HepG2 (cell line): ENCODE measurements around the gene FUT6. TPM values are rescaled to one million over a fixed set of nuclear protein-coding genes. Genes with fewer than 3 reads are reported as not detected.

Experiments
- CC2D1A ChIP-seq: sonication (generic); formaldehyde crosslinking; IDR thresholded peaks from 2 replicates; pipeline ENCODE4 v1.8.1; 2023; ENCODE audit warnings: mild to moderate bottlenecking, missing genetic modification reagents
- CEBPB ChIP-seq: IDR thresholded peaks from 2 replicates; pipeline ENCODE4 v1.6.1; 2011; ENCODE audit warnings: low read depth, low read length, improper control_type of control experiment, borderline replicate concordance
- CERS6 ChIP-seq: sonication (generic); formaldehyde crosslinking; IDR thresholded peaks from 2 replicates; pipeline ENCODE4 v1.5.0; 2020; ENCODE audit warnings: missing genetic modification reagents
- E2F5 ChIP-seq: sonication (generic); formaldehyde crosslinking; conservative IDR thresholded peaks from 2 replicates; pipeline ENCODE4 v1.4.0; 2020; ENCODE audit warnings: missing genetic modification reagents
- FOXP4 ChIP-seq: sonication (generic); formaldehyde crosslinking; IDR thresholded peaks from 2 replicates; pipeline ENCODE4 v1.4.0; 2020; ENCODE audit warnings: missing genetic modification reagents
- HOXA3 ChIP-seq: sonication (generic); formaldehyde crosslinking; IDR thresholded peaks from 2 replicates; pipeline ENCODE4 v1.5.0; 2020; ENCODE audit warnings: missing genetic modification reagents
- KLF16 ChIP-seq, 2 experiments: sonication (generic) in 1 of 2; formaldehyde crosslinking in 1 of 2; IDR thresholded peaks; 2 replicates each; pipeline versions ENCODE4 v1.6.1 to v1.8.0; 2016 to 2023; ENCODE audit warnings: missing genetic modification reagents in 2 of 2, missing compliant biosample characterization in 1 of 2
- MYNN ChIP-seq: sonication (generic); formaldehyde crosslinking; IDR thresholded peaks from 2 replicates; pipeline ENCODE4 v1.4.0; 2020; ENCODE audit warnings: mild to moderate bottlenecking, low read depth, missing genetic modification reagents
- NCOA5 ChIP-seq: sonication (generic); formaldehyde crosslinking; IDR thresholded peaks from 2 replicates; pipeline ENCODE4 v1.4.0; 2020; ENCODE audit warnings: missing genetic modification reagents
- REL ChIP-seq: sonication (generic); formaldehyde crosslinking; conservative IDR thresholded peaks from 2 replicates; pipeline ENCODE4 v1.8.0; 2022; ENCODE audit warnings: mild to moderate bottlenecking, missing genetic modification reagents, moderate library complexity
- SOX5 ChIP-seq: IDR thresholded peaks from 2 replicates; pipeline ENCODE4 v1.6.1; 2016; ENCODE audit warnings: borderline replicate concordance
- TAF1 ChIP-seq: sonication (generic); formaldehyde crosslinking; IDR thresholded peaks from 2 replicates; pipeline ENCODE4 v1.4.0; 2020; ENCODE audit warnings: missing genetic modification reagents
- TCF7L2 ChIP-seq: IDR thresholded peaks from 2 replicates; pipeline ENCODE4 v1.6.1; 2011; ENCODE audit warnings: mild to moderate bottlenecking, low read depth, low read length, moderate library complexity
- THAP7 ChIP-seq: sonication (generic); formaldehyde crosslinking; IDR thresholded peaks from 2 replicates; pipeline ENCODE4 v1.8.1; 2023; ENCODE audit warnings: mild to moderate bottlenecking, missing genetic modification reagents
- UBTF ChIP-seq: sonication (generic); formaldehyde crosslinking; IDR thresholded peaks from 2 replicates; pipeline ENCODE4 v1.4.0; 2020; ENCODE audit warnings: mild to moderate bottlenecking, missing genetic modification reagents
- ZMYM2 ChIP-seq: sonication (generic); formaldehyde crosslinking; IDR thresholded peaks from 2 replicates; pipeline ENCODE4 v1.8.0; 2022; ENCODE audit warnings: mild to moderate bottlenecking, missing genetic modification reagents
- ZNF225 ChIP-seq: sonication (generic); formaldehyde crosslinking; IDR thresholded peaks from 2 replicates; pipeline ENCODE4 v1.4.0; 2020; ENCODE audit warnings: mild to moderate bottlenecking, missing genetic modification reagents
- ZNF589 ChIP-seq: sonication (generic); formaldehyde crosslinking; conservative IDR thresholded peaks from 2 replicates; pipeline ENCODE4 v1.8.0; 2022; ENCODE audit warnings: mild to moderate bottlenecking, moderate library complexity, missing genetic modification reagents
- ZNF75D ChIP-seq: sonication (generic); formaldehyde crosslinking; IDR thresholded peaks from 2 replicates; pipeline ENCODE4 v1.8.1; 2023; ENCODE audit warnings: missing genetic modification reagents, mild to moderate bottlenecking, borderline replicate concordance
- ZSCAN9 ChIP-seq: IDR thresholded peaks from 2 replicates; pipeline ENCODE4 v1.6.1; 2016; ENCODE audit warnings: borderline replicate concordance
- polyA plus RNA-seq, 8 experiments: library from polyadenylated mRNA; depleted of rRNA in 3 of 8; stranded (reverse) in 7 of 8; unstranded in 1 of 8; fragments of >200 nt; fragmentation: Illumina TruSeq in 4 of 8; extraction: Trizol in 4 of 8; gene quantifications; 2 replicates each; pipeline versions ENCODE4 v1.2.1 to v1.2.3, GENCODE V29; 2011 to 2016; ENCODE audit warnings: low read depth in 4 of 8, missing spikeins in 1 of 8, mixed read lengths in 1 of 8; ENCODE audit not compliant: insufficient read depth in 1 of 8
- total RNA-seq, 5 experiments: library from RNA; depleted of rRNA; stranded (reverse); fragments of >200 nt; fragmentation: Illumina TruSeq; extraction: Trizol; gene quantifications; 2 replicates each; pipeline ENCODE4 v1.2.3, GENCODE V29; 2016; ENCODE audit warnings: low read depth in 1 of 5
- TF ChIP-seq, protein P1 (sequence below): sonication (generic); formaldehyde crosslinking; IDR thresholded peaks from 2 replicates; pipeline ENCODE4 v1.4.0; 2020; ENCODE audit warnings: mild to moderate bottlenecking, missing genetic modification reagents
- TF ChIP-seq, protein P2 (sequence below): sonication (generic); IDR thresholded peaks from 2 replicates; pipeline ENCODE4 v1.6.1; 2016; ENCODE audit warnings: low read depth, borderline replicate concordance

The FUT6 gene
- total and polyA plus RNA-seq, 2 of the 13 experiments (the other 11 are each of a cell fraction or from before 2014, with no cell fraction given): 8.2 to 27.7 TPM

- TF ChIP-seq ZSCAN9 (CRISPR knock-in tag) (0 out of 2 replicates have a peak, but pooled peaks have one; percentile 34), KLF16 (CRISPR knock-in tag; IDR thresholded peaks at IDR 0.05) (peak in 1 of 2 experiments; percentile 79; a peak in 2 of 4 replicates), CERS6 (CRISPR knock-in tag) (no peak), SOX5 (CRISPR knock-in tag) (peak; percentile 81; the same call in 1 of the 2 replicates), NCOA5 (CRISPR knock-in tag) (no peak), ZNF75D (no peak), ZNF225 (CRISPR knock-in tag) (no peak), REL (no peak), HOXA3 (CRISPR knock-in tag) (peak; percentile 89), TAF1 (CRISPR knock-in tag) (no peak), UBTF (CRISPR knock-in tag) (peak; percentile 47; the same call in 1 of the 2 replicates), ZMYM2 (CRISPR knock-in tag) (peak; percentile 50; the same call in 1 of the 2 replicates), CC2D1A (CRISPR knock-in tag) (no peak), TCF7L2 (no peak), CEBPB (no peak), ZNF589 (no peak), THAP7 (no peak), E2F5 (CRISPR knock-in tag) (no peak), FOXP4 (CRISPR knock-in tag) (peak; percentile 85), MYNN (CRISPR knock-in tag) (no peak)
- TF ChIP-seq, protein P1, sequence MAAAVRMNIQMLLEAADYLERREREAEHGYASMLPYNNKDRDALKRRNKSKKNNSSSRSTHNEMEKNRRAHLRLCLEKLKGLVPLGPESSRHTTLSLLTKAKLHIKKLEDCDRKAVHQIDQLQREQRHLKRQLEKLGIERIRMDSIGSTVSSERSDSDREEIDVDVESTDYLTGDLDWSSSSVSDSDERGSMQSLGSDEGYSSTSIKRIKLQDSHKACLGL (CRISPR knock-in tag): no peak
- TF ChIP-seq, protein P2, sequence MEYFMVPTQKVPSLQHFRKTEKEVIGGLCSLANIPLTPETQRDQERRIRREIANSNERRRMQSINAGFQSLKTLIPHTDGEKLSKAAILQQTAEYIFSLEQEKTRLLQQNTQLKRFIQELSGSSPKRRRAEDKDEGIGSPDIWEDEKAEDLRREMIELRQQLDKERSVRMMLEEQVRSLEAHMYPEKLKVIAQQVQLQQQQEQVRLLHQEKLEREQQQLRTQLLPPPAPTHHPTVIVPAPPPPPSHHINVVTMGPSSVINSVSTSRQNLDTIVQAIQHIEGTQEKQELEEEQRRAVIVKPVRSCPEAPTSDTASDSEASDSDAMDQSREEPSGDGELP: peak; percentile 70
These were observed 41.1 kb upstream of the FUT6 start (continued) for GRCh38 chr19:5880604-5881078.
